K562 (cell line): ENCODE data around the gene RARRES1. TPM values are rescaled to one million over a fixed set of nuclear protein-coding genes. Genes with fewer than 3 reads are reported as not detected.

Experiments
- ARID2 ChIP-seq: fragments of 450-650 bp; IDR thresholded peaks from 2 replicates; pipeline ENCODE4 v1.6.1; 2017; ENCODE audit warnings: antibody characterized with exemption, mild to moderate bottlenecking
- ATF1 ChIP-seq, 2 experiments: fragments of 450-650 bp in 1 of 2; IDR thresholded peaks; 2 replicates each; pipeline ENCODE4 v1.6.1; 2016; ENCODE audit warnings: missing compliant biosample characterization in 1 of 2, missing genetic modification characterization in 1 of 2
- CBX2 ChIP-seq: fragments of 200-600 bp; sonication (generic); IDR thresholded peaks from one replicate; pipeline ENCODE4 v1.6.1; 2012; ENCODE audit warnings: mild to moderate bottlenecking, low read length, inconsistent platforms; ENCODE audit not compliant: insufficient read depth, poor library complexity, severe bottlenecking
- CTBP1 ChIP-seq: fragments of 450-650 bp; IDR thresholded peaks from 2 replicates; pipeline ENCODE4 v1.6.1; 2016; ENCODE audit warnings: borderline replicate concordance
- FOXK1 ChIP-seq: sonication (generic); formaldehyde crosslinking; IDR thresholded peaks from 2 replicates; pipeline ENCODE4 v1.8.0; 2022; ENCODE audit warnings: missing genetic modification reagents, mild to moderate bottlenecking, borderline replicate concordance
- HES1 ChIP-seq: fragments of 450-650 bp; IDR thresholded peaks from 2 replicates; pipeline ENCODE4 v1.6.1; 2016; ENCODE audit warnings: low read depth, mild to moderate bottlenecking, moderate library complexity
- MLX ChIP-seq, 2 experiments: fragments of 450-650 bp in 1 of 2; sonication (generic) in 1 of 2; formaldehyde crosslinking; conservative IDR thresholded peaks; 2 replicates each; pipeline versions ENCODE4 v1.4.0 to v1.8.1; 2020 to 2022; ENCODE audit warnings: mild to moderate bottlenecking in 1 of 2, missing genetic modification reagents in 1 of 2
- NCOR1 ChIP-seq: fragments of 450-650 bp; IDR thresholded peaks from 2 replicates; pipeline ENCODE4 v1.6.1; 2016; ENCODE audit warnings: mild to moderate bottlenecking, moderate library complexity
- NFATC3 ChIP-seq: fragments of 450-650 bp; IDR thresholded peaks from 2 replicates; pipeline ENCODE4 v1.6.1; 2017; ENCODE audit warnings: mild to moderate bottlenecking
- PCBP1 ChIP-seq: fragments of 200-400 bp; formaldehyde crosslinking; IDR thresholded peaks from 2 replicates; pipeline ENCODE4 v1.6.1; 2018; ENCODE audit warnings: mild to moderate bottlenecking, low read depth, low read length; ENCODE audit not compliant: poor library complexity, severe bottlenecking
- PPARD ChIP-seq: fragments of 250-450 bp; sonication (Bioruptor Pico); IDR thresholded peaks from 2 replicates; pipeline ENCODE4 v1.8.0; 2022; ENCODE audit warnings: inconsistent platforms, mild to moderate bottlenecking, moderate library complexity
- SLC30A9 ChIP-seq: fragments of 250-450 bp; sonication (Bioruptor Pico); IDR thresholded peaks from 2 replicates; pipeline ENCODE4 v1.8.0; 2022; ENCODE audit warnings: mild to moderate bottlenecking, moderate library complexity
- TAL1 ChIP-seq: fragments of 450-650 bp; IDR thresholded peaks from 2 replicates; pipeline ENCODE4 v1.6.1; 2016; ENCODE audit warnings: mild to moderate bottlenecking
- TBL1XR1 ChIP-seq, 2 experiments: IDR thresholded peaks; 2 replicates each; pipeline ENCODE4 v1.6.1; 2012; ENCODE audit warnings: improper control_type of control experiment in 2 of 2, low read length in 2 of 2, mild to moderate bottlenecking in 1 of 2
- TCF7 ChIP-seq: sonication (generic); IDR thresholded peaks from 2 replicates; pipeline ENCODE4 v1.6.1; 2016; ENCODE audit warnings: antibody characterized with exemption, borderline replicate concordance
- TFAM ChIP-seq: fragments of 250-450 bp; sonication (Bioruptor Pico); conservative IDR thresholded peaks from 2 replicates; pipeline ENCODE4 v1.5.0; 2021; ENCODE audit warnings: mild to moderate bottlenecking, moderate library complexity
- ZNF239 ChIP-seq: fragments of 250-450 bp; sonication (Bioruptor Pico); IDR thresholded peaks from 2 replicates; pipeline ENCODE4 v1.4.0; 2020; ENCODE audit warnings: mild to moderate bottlenecking
- ZNF280B ChIP-seq: fragments of 250-450 bp; sonication (Bioruptor Pico); IDR thresholded peaks from 2 replicates; pipeline ENCODE4 v1.5.1; 2021; ENCODE audit warnings: mild to moderate bottlenecking
- ZNF507 ChIP-seq: conservative IDR thresholded peaks from 2 replicates; pipeline ENCODE4 v1.6.1; 2017; ENCODE audit warnings: missing genetic modification characterization, missing compliant biosample characterization
- ZNF589 ChIP-seq: fragments of 200-800 bp; sonication (Bioruptor generic); IDR thresholded peaks from 2 replicates; pipeline ENCODE4 v1.6.1; 2016; ENCODE audit warnings: low read depth, missing genetic modification characterization, missing compliant biosample characterization
- ZNF668 ChIP-seq: fragments of 250-450 bp; sonication (Bioruptor Pico); IDR thresholded peaks from 2 replicates; pipeline ENCODE4 v1.8.0; 2022; ENCODE audit warnings: mild to moderate bottlenecking, inconsistent platforms
- ZNF780A ChIP-seq: fragments of 250-450 bp; sonication (Bioruptor Pico); IDR thresholded peaks from 2 replicates; pipeline ENCODE4 v1.5.0; 2021; ENCODE audit warnings: mild to moderate bottlenecking
- polyA plus RNA-seq, 8 experiments: library from polyadenylated mRNA; depleted of rRNA in 4 of 8; stranded (reverse) in 5 of 8; unstranded in 3 of 8; fragments of >200 nt; fragmentation: Nextera tagmentation in 2 of 8; fragmentation: Illumina TruSeq in 1 of 8; extraction: Ambion mirVana in 2 of 8; extraction: Trizol in 1 of 8; gene quantifications; 2 replicates each; pipeline versions ENCODE4 v1.2.1 to v1.2.3, GENCODE V29; 2011 to 2014; ENCODE audit warnings: inconsistent platforms in 1 of 8, missing spikeins in 1 of 8
- total RNA-seq, 7 experiments: library from RNA; depleted of rRNA in 6 of 7; stranded (reverse); fragments of >200 nt in 6 of 7; fragmentation: Illumina TruSeq in 2 of 7; extraction: Trizol in 2 of 7; gene quantifications; 2 replicates each; pipeline versions ENCODE4 v1.2.1 to v1.2.3, GENCODE V29; 2011 to 2021; ENCODE audit warnings: low replicate concordance in 1 of 7
- TF ChIP-seq, protein P1 (sequence below): fragments of 250-450 bp; sonication (Bioruptor Pico); IDR thresholded peaks from 2 replicates; pipeline ENCODE4 v1.9.0; 2021; ENCODE audit warnings: mild to moderate bottlenecking
- TF ChIP-seq, protein P2 (sequence below): fragments of 250-450 bp; sonication (Bioruptor Pico); IDR thresholded peaks from 2 replicates; pipeline ENCODE4 v1.8.0; 2021; ENCODE audit warnings: borderline replicate concordance, mild to moderate bottlenecking, moderate library complexity; ENCODE audit not compliant: poor library complexity, severe bottlenecking
- TF ChIP-seq, protein P3 (sequence below): fragments of 200-400 bp; formaldehyde crosslinking; IDR thresholded peaks from 2 replicates; pipeline ENCODE4 v1.6.1; 2017; ENCODE audit warnings: mild to moderate bottlenecking, low read depth, low read length, moderate library complexity

RARRES1 gene
- total and polyA plus RNA-seq, 9 of the 15 experiments (the other 6 are each of a cell fraction or from before 2014, with no cell fraction given) = not detected

DNA sequence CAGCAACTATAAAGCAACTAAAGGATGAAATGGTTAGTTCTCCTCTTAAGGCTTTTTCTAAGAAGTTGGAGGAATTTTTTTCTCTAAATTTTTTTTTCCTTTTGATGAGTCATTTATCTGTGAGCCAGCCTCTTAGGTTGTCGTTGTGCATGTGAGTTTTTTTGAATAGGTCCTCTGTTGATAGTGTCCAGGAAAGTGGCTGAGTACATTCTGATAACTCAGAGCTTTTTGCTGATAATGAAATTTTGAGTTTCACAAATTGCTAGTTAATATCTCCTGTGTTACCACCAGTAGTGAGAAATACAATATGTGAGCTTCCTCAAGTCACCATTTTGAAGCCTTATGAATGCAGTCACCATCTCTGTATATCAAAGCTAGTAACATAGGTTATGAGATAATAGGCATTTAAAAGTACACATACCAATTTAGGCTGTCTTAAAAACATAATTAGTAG lies 52.7 kb downstream of the RARRES1 start (continued):
- TF ChIP-seq TFAM (no peak), FOXK1 (CRISPR knock-in tag) (no peak), PCBP1 (no peak), ZNF780A (CRISPR knock-in tag) (no peak), TBL1XR1 (IDR thresholded peaks at IDR 0.05; ENCODE audit: low read length in 2 of 2) (peak in 1 of 2 experiments; percentile 87; a peak in 2 of 4 replicates), ZNF507 (tag) (no peak), MLX (CRISPR knock-in tag; conservative IDR thresholded peaks at IDR 0.05) (no peak), ZNF668 (no peak), TCF7 (no peak), NCOR1 (peak; percentile 93), SLC30A9 (no peak), ARID2 (no peak), NFATC3 (no peak; the same call in 1 of the 2 replicates), ZNF280B (CRISPR knock-in tag) (no peak), ZNF589 (CRISPR knock-in tag) (no peak), PPARD (CRISPR knock-in tag) (no peak), TAL1 (peak; percentile 94), HES1 (no peak), ZNF239 (CRISPR knock-in tag) (no peak), CTBP1 (no peak), CBX2 (no peak), ATF1 (CRISPR knock-in tag; IDR thresholded peaks at IDR 0.05) (no peak), ATF1 (tag; IDR thresholded peaks at IDR 0.05) (peak; percentile 60; the same call in 1 of the 2 replicates)
- TF ChIP-seq, protein P1, sequence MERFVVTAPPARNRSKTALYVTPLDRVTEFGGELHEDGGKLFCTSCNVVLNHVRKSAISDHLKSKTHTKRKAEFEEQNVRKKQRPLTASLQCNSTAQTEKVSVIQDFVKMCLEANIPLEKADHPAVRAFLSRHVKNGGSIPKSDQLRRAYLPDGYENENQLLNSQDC = no peak
- TF ChIP-seq, protein P2, sequence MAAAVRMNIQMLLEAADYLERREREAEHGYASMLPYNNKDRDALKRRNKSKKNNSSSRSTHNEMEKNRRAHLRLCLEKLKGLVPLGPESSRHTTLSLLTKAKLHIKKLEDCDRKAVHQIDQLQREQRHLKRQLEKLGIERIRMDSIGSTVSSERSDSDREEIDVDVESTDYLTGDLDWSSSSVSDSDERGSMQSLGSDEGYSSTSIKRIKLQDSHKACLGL (CRISPR knock-in tag) = no peak
- TF ChIP-seq, protein P3, sequence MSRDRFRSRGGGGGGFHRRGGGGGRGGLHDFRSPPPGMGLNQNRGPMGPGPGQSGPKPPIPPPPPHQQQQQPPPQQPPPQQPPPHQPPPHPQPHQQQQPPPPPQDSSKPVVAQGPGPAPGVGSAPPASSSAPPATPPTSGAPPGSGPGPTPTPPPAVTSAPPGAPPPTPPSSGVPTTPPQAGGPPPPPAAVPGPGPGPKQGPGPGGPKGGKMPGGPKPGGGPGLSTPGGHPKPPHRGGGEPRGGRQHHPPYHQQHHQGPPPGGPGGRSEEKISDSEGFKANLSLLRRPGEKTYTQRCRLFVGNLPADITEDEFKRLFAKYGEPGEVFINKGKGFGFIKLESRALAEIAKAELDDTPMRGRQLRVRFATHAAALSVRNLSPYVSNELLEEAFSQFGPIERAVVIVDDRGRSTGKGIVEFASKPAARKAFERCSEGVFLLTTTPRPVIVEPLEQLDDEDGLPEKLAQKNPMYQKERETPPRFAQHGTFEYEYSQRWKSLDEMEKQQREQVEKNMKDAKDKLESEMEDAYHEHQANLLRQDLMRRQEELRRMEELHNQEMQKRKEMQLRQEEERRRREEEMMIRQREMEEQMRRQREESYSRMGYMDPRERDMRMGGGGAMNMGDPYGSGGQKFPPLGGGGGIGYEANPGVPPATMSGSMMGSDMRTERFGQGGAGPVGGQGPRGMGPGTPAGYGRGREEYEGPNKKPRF = no peak
